ENCODE data around the gene ZBED5.
"Not testable (repeated sequence)": the region's sequence is repeated elsewhere in the genome, so short reads cannot be mapped to it uniquely, and the experiment has no call there.

ZBED5 gene

DNA sequence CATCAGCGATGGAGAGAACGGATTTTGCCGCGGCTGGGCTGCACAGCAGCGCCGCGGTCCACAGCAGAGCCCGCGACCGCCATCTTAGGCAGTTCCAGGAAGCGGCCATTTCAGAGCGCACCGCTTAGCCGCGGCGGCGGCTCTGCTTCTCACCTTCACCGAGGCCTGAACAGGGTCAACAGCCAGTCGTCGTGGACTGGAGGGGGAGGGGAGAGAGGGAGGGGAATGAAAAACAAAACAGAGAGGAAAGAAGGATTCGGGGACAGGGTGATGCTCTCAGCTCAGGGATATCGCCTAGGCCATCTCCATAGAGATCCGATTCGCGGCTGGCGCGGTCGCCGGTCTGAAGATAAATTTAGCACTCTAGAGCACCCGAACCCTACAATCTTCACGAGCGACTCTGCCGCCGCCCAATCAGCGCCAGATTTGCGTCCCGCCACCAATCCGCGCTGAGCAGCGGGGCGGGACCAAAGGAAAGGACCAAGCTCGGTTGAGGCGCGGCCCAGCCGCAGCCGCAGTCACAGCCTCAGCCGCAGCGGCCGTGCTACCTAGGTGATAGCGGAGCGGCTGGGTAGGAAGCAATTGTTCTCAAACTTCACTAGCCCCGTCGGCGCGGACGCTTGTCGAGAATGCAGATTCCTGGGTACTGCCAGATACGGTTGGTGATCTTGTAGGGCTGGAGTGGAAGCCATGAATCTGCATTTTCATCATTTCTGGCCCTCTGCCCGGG is at the start of gene ZBED5:
ZBED5 (minus strand) TSS at position 345 of the 730 bp plus-strand sequence. CDS start 3,108 bp downstream, outside the sequence.
- DNase-seq, result peak; percentile 83 to 99 (median 96)

DNA sequence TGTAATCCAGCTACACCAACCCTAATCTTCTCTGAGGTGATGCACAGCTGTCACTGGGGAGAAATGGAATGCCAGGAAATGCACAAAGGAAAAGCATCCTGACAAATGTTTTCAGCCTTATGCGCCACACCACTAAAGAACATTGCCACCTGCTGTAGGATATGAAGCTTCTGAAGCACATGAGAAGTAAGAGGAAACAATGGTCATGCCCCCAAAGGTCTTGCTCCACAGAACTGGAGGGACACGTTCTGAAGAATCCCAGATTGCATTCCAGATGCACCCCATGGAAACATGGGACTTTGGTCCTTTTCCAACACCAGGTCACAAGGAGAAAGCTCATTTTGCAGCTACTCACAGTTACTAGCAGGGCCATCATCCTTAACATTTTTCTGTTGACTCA is 48.7 kb upstream of the ZBED5 start:
- DNase-seq, result no peak

DNA sequence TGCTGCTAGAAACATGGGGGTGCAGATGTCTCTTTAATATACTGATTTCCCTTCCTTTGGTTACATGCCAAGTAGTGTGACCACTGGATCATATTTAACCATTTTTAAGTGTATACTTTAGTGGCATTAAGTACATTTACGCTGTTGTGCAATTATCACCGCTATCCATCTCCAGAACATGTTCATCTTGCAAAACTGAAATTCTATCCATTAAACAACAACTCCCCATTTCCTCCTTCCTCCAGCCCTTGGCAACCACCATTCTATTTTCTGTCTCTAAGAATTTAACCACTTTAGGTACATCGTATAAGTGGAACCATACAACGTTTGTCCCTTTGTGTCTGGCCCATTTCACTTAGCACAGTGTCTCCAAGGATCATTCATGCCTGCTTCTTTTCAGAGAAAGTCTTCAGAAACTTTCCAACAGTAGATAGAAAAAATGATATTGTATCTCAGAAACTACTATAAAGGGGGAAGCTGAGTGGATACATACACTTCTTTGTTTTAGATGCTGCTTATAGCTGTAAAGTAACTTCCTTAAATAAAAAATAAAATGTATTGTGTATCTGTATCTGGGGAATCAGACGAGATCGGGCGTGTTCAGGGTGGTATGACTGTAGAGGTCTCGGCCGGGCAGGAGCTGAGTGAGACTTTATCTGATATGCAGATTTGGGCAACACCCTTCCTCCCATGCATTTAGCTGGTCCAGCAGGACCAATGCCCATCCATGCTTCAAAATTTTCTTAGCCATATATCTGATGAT is 44.6 kb upstream of the ZBED5 start:
- no peak for DNase-seq

DNA sequence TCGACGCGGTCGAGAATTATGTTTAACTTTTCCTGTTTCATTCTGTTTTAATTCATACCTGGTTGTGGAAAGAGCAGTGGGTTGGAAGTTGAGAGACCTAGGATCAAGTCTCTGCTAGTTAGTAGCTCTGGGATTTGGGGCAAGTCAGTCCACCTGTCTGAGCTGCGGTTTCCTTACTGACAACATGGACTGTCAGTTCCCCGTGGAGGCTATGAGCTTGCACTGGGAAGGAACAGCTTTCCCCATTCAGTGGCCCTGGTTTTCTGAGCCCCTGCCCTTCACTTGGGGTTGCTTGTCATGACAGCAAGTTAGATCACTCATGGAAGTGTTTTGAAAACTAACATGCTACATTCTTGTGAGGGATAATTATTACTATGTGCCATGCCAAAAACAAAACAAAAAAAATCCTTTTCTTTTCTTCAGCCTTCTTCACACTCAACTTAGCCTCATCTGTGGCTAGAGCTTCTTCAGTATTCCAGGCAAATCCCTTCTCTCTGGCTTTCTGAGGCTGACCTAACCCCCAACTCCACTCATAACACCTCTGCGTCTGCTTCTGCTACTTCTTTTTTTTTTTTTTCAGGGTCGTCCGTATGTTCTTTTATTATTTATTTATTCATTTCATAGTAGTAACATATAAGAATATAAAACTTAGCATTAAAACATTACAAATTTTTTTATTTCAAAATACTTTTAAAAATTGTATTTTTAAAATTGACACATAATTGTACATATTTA is 43.0 kb upstream of the ZBED5 start:
- no peak for DNase-seq

DNA sequence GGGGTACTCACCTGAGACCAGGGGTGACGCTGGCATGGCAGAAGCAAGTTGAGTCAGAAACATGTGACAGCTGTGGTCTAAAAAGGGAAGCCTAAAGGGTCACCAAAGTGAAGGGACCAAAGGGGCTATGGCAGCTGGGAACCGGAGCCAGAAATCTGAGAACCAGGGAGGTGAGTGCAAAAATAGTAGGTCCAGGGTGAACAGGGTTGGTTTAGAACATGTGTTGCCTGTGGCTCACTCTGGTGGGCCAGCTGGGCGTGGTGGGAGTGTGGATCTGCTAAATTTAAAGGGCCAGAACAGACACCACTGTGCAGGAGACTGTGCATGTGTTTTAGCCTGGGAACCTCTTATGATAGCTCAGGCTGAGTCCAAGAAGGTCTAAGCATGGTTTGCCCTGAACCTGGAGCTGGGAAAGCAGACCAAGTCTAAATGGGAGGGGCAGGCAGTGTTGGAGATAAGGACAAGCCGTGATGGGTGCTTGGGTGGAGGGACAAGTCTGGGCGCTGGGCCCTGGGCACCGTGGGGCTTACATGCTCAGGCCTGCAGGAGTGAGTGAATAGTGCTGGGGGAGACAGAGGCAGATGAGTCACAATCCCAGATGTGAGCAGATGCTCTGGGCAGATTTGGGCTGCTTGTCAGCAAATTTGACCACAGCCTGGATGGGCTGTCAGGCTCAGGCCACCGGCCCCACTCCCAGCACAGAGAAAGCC is 41.4 kb upstream of the ZBED5 start:
- peak in 1 of 58 donors; percentile 16 for DNase-seq

DNA sequence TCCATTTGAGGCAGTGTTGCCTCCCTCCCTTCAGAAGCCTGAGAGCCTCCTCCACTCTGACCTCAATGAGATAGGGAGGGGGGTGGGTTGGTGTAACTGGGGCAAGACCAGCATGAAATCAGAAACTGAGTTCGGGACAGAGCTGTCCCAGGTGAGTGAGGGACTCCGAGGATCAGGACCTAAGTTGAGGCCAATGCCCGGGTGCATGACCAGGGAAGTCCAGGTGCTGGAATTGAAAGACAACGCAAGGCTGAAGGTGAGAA is 40.8 kb upstream of the ZBED5 start:
- DNase-seq, result no peak

DNA sequence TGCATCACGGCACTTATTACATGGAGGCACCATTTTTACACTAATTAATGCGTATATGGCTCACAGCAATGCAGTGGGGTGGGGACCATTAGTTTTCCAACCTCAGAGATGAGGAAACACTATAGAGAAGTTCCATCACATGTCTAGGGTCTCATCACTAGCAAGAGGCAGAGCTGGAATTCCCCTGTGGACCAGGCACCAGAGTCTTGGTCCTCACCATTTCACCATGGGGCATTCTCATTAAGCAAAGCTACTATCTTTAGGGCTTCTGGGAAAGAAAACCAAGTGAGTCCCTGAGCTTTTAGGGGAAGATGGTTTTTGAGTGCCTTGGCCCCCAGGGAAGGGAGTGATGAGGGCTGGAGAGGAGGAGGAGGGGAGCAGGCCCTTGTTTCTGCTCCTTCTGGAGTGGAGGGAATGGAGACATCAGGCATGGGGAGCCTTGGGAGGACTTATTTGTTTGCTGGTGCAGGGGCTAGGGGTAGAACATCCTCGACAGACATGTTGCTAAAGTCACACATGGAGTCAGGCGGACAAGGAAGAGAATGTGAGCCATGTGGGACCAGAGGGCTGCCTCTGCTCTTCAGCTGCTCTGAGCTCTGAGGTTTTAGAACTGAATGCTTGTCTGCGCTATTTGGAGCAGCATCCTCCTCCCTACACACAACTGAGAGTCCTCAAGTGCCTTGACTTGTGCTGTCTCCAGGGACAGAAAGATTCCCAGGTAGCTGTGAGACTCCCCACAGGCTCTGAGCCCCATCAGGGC is 40.3 kb upstream of the ZBED5 start:
- no peak for DNase-seq

DNA sequence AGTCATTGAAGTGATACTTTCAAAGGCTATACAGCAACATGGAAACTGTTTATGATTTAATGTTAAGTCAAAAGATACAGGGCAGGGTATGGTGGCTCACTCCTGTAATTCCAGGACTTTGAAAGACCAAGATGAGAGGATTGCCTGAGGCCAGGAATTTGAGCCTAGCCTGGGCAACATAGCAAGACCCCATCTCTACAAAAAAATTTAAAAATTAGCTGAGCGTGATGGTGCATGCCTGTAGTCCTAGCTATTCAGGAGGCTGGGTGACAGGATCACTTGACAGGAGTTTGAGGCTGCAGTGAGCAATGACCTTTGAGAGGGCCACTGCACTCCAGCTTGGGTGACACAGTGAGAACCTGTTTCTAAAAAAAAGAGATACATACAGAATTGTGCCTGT is 39.3 kb upstream of the ZBED5 start:
- no peak for DNase-seq

DNA sequence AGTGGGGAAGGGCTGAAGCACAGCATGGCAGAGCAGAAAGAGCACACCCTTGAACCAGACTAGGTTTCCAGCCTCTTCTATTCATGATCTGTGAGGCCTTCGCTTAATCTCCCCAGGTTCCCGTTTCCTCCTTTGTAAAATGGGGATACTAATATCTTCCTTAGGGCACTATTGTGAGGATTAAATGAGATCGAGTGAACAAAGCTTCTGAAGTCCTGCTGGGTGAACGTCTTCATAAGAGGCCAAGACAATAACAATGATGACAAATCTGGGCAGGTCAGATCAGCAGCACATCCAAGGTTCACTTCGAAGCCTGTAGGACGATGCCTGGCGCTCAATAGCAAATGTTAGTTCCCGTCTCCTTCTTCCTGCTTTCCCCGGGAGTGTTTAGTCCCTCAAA is 38.6 kb upstream of the ZBED5 start:
- DNase-seq, result no peak

DNA sequence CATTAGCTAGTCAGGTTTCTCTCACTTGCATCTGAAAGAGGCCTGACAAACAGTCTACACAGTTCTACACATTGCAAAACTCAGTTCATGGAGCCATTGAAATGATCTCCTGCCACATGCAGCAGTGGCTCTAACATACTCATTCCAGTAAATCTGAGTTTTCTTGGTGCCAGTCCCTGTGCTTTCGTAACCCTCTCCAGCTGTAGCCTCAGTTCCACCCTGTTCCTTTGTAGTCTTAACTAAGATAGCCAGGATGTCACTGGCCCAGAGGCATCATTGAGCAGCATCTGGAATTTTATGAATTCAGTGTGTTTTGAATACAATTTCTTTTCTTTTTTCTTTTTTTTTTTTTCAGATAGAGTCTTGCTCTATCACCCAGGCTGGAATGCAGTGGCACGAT is 37.4 kb upstream of the ZBED5 start:
- DNase-seq, result no peak

DNA sequence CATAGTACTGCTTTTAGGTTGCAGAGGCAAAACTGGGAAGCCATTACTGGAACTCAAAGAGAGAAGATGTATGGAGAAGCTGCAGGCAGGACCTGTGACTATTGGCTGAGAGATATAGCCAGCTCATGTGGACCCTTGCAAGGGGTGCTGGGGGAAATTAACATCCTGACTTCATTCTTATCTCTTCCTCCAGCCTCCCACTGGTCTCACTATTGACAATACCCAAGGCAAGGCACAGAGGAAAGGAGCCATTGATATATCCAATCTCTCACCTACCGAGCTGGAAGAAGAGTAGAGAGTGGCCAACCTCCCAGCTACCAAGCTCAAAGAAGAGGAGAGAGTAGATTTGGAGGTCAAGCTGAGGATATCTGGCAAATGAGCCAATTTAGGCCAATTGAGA is 36.8 kb upstream of the ZBED5 start:
- DNase-seq, result no peak

DNA sequence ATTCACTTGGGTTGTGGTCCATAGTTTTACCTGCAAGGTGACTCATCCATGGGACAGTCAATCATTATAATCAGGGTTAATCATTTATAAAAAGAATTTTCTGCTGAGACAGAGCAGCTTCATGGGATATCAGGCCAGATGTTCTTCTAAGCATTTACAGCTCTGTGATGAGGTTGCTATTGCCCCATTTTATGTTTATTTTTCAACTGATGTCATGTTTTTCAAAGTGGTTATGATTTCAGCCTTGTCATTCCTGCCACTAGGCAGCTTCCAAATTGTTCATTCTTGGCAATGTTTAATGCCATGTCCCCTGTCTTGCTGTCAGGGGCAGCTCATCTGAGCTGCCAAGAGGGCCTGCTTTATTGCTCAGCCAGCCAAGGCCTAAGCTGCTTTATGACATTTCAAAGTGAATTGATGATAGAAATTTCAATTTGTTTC is 35.9 kb upstream of the ZBED5 start:
- no peak for DNase-seq

DNA sequence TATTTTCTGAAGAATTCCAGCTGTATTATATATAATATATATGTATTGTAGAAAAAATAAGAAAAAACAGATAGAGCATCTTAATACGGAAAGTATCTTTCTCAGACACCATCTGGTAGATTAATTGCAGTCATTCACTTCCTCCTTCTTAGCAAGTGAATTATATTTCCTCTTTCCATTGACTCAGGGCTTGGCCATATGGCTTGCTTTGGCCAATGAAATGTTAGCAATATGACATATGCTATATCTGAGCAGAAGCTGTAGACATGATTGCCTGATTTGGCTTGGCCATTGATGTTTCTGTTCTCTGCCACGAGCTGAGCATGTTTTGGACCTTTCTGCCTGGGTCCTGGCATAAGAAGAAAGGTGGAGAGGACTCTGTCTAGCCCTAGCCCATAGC is 34.4 kb upstream of the ZBED5 start:
- no peak for DNase-seq

DNA sequence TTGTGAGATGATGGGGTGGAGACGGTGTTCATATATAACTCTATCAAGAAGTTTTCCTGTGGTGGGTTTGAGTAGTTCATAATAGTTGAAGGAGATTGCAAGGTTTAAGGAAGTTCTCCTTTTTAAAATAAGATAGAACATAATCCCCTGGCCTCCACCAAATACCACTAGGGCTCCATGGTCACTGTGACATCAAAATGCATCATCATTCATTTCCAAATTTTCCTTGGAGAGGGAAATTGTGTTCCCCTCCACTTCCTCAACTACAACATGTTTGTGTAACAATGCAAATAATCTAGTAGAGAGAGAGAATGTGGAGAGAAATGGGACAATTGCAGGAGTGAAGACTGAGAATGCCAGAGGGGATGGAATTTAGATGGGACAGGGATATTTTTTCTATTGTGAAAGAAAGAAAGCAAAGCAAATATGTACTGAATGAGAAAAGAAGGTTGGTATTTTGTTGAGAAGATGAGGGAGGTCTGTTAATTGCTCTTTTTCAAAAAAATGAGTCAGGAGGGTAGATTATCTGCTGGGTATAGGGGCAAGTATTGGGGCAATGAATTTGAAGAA is 33.4 kb upstream of the ZBED5 start:
- no peak for DNase-seq

DNA sequence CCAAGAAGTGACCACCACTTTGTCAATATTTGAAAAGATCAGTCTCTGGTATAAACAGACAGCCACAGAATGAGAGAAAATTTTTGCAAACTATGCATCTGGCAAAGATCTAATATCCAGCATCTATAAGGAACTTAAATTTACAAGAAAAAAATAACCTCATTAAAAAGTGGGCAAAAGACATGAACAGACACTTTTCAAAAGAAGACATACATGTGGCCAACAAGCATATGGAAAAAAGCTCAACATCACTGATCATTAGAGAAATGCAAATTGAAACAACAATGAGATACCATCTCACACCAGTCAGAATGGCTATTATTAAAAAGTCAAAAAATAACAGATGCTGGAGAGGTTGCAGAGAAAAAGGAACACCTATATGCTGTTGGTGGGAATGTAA is 32.2 kb upstream of the ZBED5 start:
- not testable (repeated sequence) for DNase-seq

DNA sequence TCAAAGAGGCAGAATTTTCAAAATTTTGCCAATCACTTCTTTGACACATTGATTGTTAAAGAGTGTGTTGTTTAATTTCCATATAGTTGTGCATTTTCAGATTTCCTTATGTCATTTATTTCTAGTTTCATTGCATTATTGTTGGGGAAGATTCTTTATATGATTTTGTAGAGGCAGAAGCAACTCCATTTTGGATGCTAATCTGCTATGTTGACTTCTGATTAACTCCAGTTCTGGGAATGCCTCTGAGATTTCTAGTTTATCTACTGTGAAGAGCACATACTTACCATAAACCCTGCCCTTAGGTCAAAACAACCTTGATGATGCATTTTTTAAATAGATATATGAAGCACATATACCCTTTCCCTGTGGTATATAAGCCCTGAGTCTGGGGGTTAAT is 29.5 kb upstream of the ZBED5 start:
- no peak for DNase-seq

DNA sequence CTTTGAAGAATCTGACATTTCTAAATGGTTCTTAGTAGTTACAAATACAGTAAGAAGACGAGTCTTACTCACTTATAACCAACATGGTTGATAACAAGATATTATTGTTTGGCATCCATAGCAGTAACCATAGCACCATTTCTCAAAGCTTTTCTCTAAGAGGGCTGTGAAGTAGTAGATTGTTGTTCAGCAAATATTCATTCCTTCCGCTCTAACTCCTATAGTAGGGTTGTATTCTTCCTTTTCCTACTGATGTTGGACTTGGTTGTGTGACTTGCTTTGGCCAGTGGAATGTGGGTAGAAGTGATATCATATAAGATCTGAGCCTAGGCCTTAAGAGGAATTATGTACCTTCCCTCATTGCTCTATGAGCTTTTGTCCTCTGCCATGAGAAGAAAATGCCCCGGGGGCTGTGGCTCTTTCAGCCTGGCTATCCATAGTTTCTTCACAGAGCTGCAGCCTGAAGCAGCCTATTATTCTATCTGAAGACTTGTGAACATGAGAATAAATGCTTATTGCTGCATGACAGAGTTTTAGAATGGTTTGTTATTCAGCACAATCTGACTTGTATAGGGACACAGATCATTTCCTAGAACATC is 28.9 kb upstream of the ZBED5 start:
- DNase-seq, result no peak

DNA sequence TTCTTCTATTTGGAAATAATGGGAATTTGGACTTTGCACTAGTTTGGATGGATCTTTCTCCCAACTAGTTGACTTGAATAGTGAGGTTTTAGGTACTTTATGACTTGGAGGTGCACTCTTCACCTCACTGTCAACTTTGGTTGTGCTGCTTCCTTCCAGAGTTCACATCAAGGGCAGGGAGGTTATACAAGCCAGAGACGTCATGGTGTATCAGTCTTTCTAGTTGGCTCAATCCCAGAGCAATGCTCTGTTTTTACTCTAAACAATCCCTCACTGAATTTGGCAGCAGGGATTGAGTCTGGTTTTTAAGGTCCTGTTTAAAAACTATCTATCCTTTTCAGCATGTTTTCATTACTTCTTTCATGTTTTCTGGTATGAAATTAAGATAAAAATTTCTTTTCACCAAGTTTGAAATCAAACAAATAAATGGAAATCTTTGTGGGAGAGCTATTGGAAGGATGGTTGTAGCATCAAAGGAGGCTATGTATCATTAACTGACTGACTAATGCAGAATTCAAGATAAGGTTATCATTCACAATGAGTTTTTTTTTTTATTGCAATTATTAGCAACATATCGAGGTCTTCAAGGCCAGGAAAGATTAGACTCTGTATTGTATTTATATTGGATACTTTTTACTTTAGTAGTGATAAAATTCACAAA is 28.0 kb upstream of the ZBED5 start:
- DNase-seq, result no peak

DNA sequence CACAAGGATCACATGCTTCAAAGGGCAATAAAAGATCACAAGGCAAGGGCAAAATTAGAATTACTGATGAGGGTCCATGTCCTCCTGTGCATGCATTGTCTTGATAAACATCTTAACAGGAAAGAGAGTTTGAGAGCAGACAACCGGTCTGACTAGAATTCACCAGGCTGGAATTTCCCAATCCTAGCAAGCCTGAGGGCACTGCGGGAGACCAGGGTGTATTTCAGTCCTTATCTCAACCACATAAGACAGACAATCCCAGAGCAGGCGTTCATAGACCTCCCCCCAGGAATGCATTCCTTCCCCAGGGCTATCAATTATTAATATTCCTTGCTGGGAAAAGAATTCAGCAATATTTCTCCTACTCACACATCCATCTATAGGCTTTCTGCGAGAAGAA is 26.4 kb upstream of the ZBED5 start:
- DNase-seq, result not testable (repeated sequence)

DNA sequence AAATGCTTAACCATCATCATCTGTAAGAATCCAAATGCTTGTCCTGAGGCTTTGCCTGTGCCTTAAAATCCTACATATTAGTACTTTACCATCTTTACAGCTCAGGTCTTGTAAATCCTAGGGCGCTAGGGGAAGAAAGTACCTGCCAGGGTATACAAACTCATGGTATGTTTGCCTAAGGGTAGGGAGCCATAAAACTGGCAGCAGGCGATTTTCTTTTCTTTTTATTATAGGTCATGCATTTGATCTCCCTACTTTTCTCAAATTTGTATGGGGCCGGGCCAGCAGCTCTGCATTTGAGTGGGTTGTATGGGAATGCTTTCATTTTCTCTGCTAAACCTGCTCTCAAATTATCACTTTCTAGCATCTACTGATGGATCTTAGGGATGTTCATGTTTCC is 24.0 kb upstream of the ZBED5 start:
- no peak for DNase-seq

All from anterior cingulate cortex (tissue), 58 donors.